K562 (cell line): ENCODE results near the gene SPSB1.

ENCODE experiments used
- CREB1 ChIP-seq, 2 experiments: sonication (generic) in 1 of 2; formaldehyde crosslinking in 1 of 2; IDR thresholded peaks; 2 replicates each; pipeline versions ENCODE4 v1.6.1 to v1.8.0; 2012 to 2022; ENCODE audit warnings: inconsistent platforms in 1 of 2, mild to moderate bottlenecking in 1 of 2, missing genetic modification reagents in 1 of 2, moderate library complexity in 1 of 2
- CTCF ChIP-seq, 3 experiments: IDR thresholded peaks in 2 of 3; conservative IDR thresholded peaks in 1 of 3; 2 replicates each; pipeline ENCODE4 v1.5.1; 2011 to 2012; ENCODE audit warnings: low read length in 3 of 3, mild to moderate bottlenecking in 3 of 3, control low read depth in 2 of 3, improper control_type of control experiment in 1 of 3, inconsistent platforms in 1 of 3, low read depth in 1 of 3, mixed read lengths in 1 of 3, moderate library complexity in 1 of 3; ENCODE audit not compliant: insufficient read depth in 2 of 3
- HCFC1 ChIP-seq: IDR thresholded peaks from 2 replicates; pipeline ENCODE4 v1.6.1; 2012; ENCODE audit warnings: low read depth, low read length, improper control_type of control experiment
- HDAC1 ChIP-seq, 2 experiments: fragments of 450-650 bp; IDR thresholded peaks; 2 replicates each; pipeline ENCODE4 v1.6.1; 2016 to 2017; ENCODE audit warnings: inconsistent platforms in 1 of 2, mild to moderate bottlenecking in 1 of 2, moderate library complexity in 1 of 2
- HDAC2 ChIP-seq: fragments of 450-650 bp; IDR thresholded peaks from 2 replicates; pipeline ENCODE4 v1.6.1; 2016; ENCODE audit warnings: mild to moderate bottlenecking
- IRF2 ChIP-seq: sonication (generic); formaldehyde crosslinking; IDR thresholded peaks from 2 replicates; pipeline ENCODE4 v1.8.1; 2022; ENCODE audit warnings: mild to moderate bottlenecking, missing genetic modification reagents
- JUND ChIP-seq, 2 experiments: IDR thresholded peaks; 2 replicates in 1 of 2; 3 replicates in 1 of 2; pipeline ENCODE4 v1.6.1; 2011; ENCODE audit warnings: borderline replicate concordance in 2 of 2, low read depth in 2 of 2, low read length in 2 of 2, improper control_type of control experiment in 1 of 2, missing biosample characterization in 1 of 2, missing genetic modification characterization in 1 of 2, missing genetic modification reagents in 1 of 2
- POLR2AphosphoS5 ChIP-seq: IDR thresholded peaks from 2 replicates; pipeline ENCODE4 v1.6.1; 2011; ENCODE audit warnings: mild to moderate bottlenecking, low read depth, low read length, moderate library complexity; ENCODE audit not compliant: control insufficient read depth, insufficient read depth
- SETDB1 ChIP-seq: IDR thresholded peaks from one replicate; pipeline ENCODE4 v1.6.1; 2012; ENCODE audit warnings: low read length, control low read depth, inconsistent platforms
- SIN3A ChIP-seq, 2 experiments: fragments of 150-350 bp in 1 of 2; IDR thresholded peaks; 2 replicates each; pipeline ENCODE4 v1.6.1; 2011 to 2016; ENCODE audit warnings: borderline replicate concordance in 2 of 2, low read depth in 2 of 2, low read length in 2 of 2, mild to moderate bottlenecking in 2 of 2, moderate library complexity in 2 of 2; ENCODE audit not compliant: control insufficient read depth in 1 of 2
- SMAD3 ChIP-seq: fragments of 450-650 bp; formaldehyde crosslinking; conservative IDR thresholded peaks from 2 replicates; pipeline ENCODE4 v1.4.0; 2020; ENCODE audit warnings: mild to moderate bottlenecking
- ZEB2 ChIP-seq: fragments of 450-650 bp; IDR thresholded peaks from 2 replicates; pipeline ENCODE4 v1.6.1; 2016
- ZNF398 ChIP-seq: fragments of 250-450 bp; sonication (Bioruptor Pico); IDR thresholded peaks from 2 replicates; pipeline ENCODE4 v1.8.0; 2021; ENCODE audit warnings: moderate library complexity, mild to moderate bottlenecking, inconsistent platforms
- TF ChIP-seq, protein P1 (sequence below): sonication (generic); formaldehyde crosslinking; IDR thresholded peaks from 2 replicates; pipeline ENCODE4 v1.9.0; 2022; ENCODE audit warnings: mild to moderate bottlenecking, missing genetic modification reagents

DNA sequence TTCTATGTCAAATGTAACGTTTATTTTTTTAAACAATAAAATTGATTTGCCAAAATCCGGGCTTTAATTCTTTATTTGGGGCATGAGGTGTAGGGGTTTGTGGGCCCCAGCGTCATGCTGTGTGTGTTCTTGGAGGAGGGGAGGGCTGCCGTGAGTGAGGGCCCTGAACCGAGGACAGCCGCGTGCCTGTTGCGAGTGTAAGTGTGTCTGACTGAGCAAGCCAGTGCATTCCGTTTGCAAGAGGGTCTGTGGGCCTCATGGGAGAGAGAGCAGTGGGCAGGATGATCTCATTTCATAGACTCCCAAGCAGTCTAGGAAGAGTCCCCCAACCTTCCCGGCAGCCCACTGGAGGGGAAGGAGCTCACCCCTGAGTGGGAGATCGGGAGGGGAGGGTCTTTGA lies 21.4 kb upstream of the SPSB1 start:
- TF ChIP-seq, protein P1, sequence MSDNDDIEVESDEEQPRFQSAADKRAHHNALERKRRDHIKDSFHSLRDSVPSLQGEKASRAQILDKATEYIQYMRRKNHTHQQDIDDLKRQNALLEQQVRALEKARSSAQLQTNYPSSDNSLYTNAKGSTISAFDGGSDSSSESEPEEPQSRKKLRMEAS (CRISPR knock-in tag): no peak
- TF ChIP-seq CTCF (IDR thresholded peaks at IDR 0.05 in 2 of 3, conservative IDR thresholded peaks at IDR 0.05 in 1 of 3; ENCODE audit: insufficient read depth in 2 of 3, low read depth in 1 of 3, low read length in 3 of 3) (no peak), HDAC2 (no peak), SETDB1 (no peak), POLR2AphosphoS5 (no peak), JUND (IDR thresholded peaks at IDR 0.05; ENCODE audit: borderline replicate concordance, low read depth, low read length) (no peak), JUND (tag; IDR thresholded peaks at IDR 0.05; ENCODE audit: borderline replicate concordance, low read depth, low read length) (no peak), ZNF398 (CRISPR knock-in tag) (no peak), HDAC1 (IDR thresholded peaks at IDR 0.05) (no peak), ZEB2 (no peak), CREB1 (IDR thresholded peaks at IDR 0.05) (no peak), CREB1 (CRISPR knock-in tag; IDR thresholded peaks at IDR 0.05) (no peak), SMAD3 (CRISPR knock-in tag) (no peak), SIN3A (IDR thresholded peaks at IDR 0.05; ENCODE audit: borderline replicate concordance in 2 of 2, control insufficient read depth in 1 of 2, low read depth in 2 of 2, low read length in 2 of 2) (no peak), HCFC1 (no peak), IRF2 (no peak)
